ENCODE data around the gene FGF21. TPM values are rescaled to one million over a fixed set of nuclear protein-coding genes. Genes with fewer than 3 reads are reported as not detected.
A peak's percentile ranks its signal among the peaks of the same experiment; 100 is the strongest.

The FGF21 gene
- total and polyA plus RNA-seq, 9 donors, result 0.25 TPM; not detected in 8

GRCh38 chr19:48804496-48804895 is 49.2 kb downstream of the FGF21 start:
- 94% methylated on average over 2 of the region's 8 CpGs for WGBS (ENCODE audit: insufficient coverage)
- DNase-seq, result no peak
- H3K36me3 ChIP-seq (ENCODE audit: control insufficient read depth, insufficient read depth, low read length), result peaks cover 8% of the 10 kb centered on the region
- no peak overlapping the region for H3K27ac ChIP-seq (ENCODE audit: low read length)
- H3K4me1 ChIP-seq (ENCODE audit: control insufficient read depth, insufficient read depth, low read length), result no peaks in the 10 kb centered on the region
- H3K9me3 ChIP-seq (replicated peaks; ENCODE audit: control insufficient read depth, low read depth, low read length), result no peaks in the 10 kb centered on the region
- H3K27me3 ChIP-seq (ENCODE audit: control insufficient read depth, insufficient read depth, low read length), result no peaks in the 10 kb centered on the region
- H3K4me3 ChIP-seq (ENCODE audit: low read length), result no peak overlapping the region

DNA sequence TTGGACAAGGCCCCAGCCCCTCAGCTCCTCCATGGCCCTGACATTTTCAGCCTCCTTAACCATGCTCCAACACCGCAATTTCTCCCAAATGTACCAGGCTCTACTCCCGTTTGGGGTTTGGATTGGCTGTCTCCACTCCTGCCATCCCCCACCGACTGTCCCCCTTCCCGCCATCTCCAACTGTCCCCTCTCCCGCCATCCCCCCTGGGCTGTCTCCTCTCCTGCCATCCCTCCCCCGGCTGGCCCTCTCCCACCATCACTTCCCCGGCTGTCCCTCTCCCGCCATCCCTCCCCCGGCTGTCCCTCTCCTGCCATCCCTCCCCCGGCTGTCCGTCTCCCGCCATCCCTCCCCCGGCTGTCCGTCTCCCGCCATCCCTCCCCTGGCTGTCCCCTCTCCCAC is 50.1 kb downstream of the FGF21 start:
- no peak for DNase-seq
- WGBS (ENCODE audit: insufficient coverage), result 79% methylated on average over 8 of the region's 15 CpGs
- H3K9me3 ChIP-seq (replicated peaks; ENCODE audit: control insufficient read depth, low read depth, low read length), result no peaks in the 10 kb centered on the region

GRCh38 chr19:48806518-48806817 is 51.1 kb downstream of the FGF21 start:
- no peak for DNase-seq
- H3K36me3 ChIP-seq (ENCODE audit: control insufficient read depth, insufficient read depth, low read length), result peaks cover 8% of the 10 kb centered on the region
- no peak overlapping the region for H3K27ac ChIP-seq (ENCODE audit: low read length)
- 60% methylated on average over 1 of the region's 5 CpGs for WGBS (ENCODE audit: insufficient coverage)
- no peaks in the 10 kb centered on the region for H3K27me3 ChIP-seq (ENCODE audit: control insufficient read depth, insufficient read depth, low read length)
- H3K4me3 ChIP-seq (ENCODE audit: low read length), result no peak overlapping the region
- peaks cover 8% of the 10 kb centered on the region for H3K4me1 ChIP-seq (ENCODE audit: control insufficient read depth, insufficient read depth, low read length)
- H3K9me3 ChIP-seq (replicated peaks; ENCODE audit: control insufficient read depth, low read depth, low read length), result no peaks in the 10 kb centered on the region

More for the DNA sequence above, 50.1 kb downstream of the FGF21 start:
- Histone ChIP-seq H3K4me3 (ENCODE audit: low read length) (no peak overlapping the region), H3K27me3 (ENCODE audit: control insufficient read depth, insufficient read depth, low read length) (no peaks in the 10 kb centered on the region), H3K27ac (ENCODE audit: low read length) (no peak overlapping the region), H3K36me3 (ENCODE audit: control insufficient read depth, insufficient read depth, low read length) (peaks cover 8% of the 10 kb centered on the region), H3K4me1 (ENCODE audit: control insufficient read depth, insufficient read depth, low read length) (peaks cover 6% of the 10 kb centered on the region)

GRCh38 chr19:48806818-48807589 is 51.7 kb downstream of the FGF21 start:
- no peak overlapping the region for H3K27ac ChIP-seq (ENCODE audit: low read length)
- peak; percentile 85 for DNase-seq
- H3K4me3 ChIP-seq (ENCODE audit: low read length), result no peak overlapping the region
- WGBS (ENCODE audit: insufficient coverage), result 46% methylated on average over 13 of the region's 17 CpGs
- H3K27me3 ChIP-seq (ENCODE audit: control insufficient read depth, insufficient read depth, low read length), result no peaks in the 10 kb centered on the region
- H3K36me3 ChIP-seq (ENCODE audit: control insufficient read depth, insufficient read depth, low read length), result peaks cover 8% of the 10 kb centered on the region
- H3K9me3 ChIP-seq (replicated peaks; ENCODE audit: control insufficient read depth, low read depth, low read length), result no peaks in the 10 kb centered on the region
- H3K4me1 ChIP-seq (ENCODE audit: control insufficient read depth, insufficient read depth, low read length), result peaks cover 13% of the 10 kb centered on the region

GRCh38 chr19:48807590-48808308 is 52.4 kb downstream of the FGF21 start:
- Histone ChIP-seq H3K4me1 (ENCODE audit: control insufficient read depth, insufficient read depth, low read length) (peaks cover 20% of the 10 kb centered on the region), H3K4me3 (ENCODE audit: low read length) (no peak overlapping the region), H3K27ac (ENCODE audit: low read length) (no peak overlapping the region), H3K27me3 (ENCODE audit: control insufficient read depth, insufficient read depth, low read length) (no peaks in the 10 kb centered on the region), H3K9me3 (replicated peaks; ENCODE audit: control insufficient read depth, low read depth, low read length) (no peaks in the 10 kb centered on the region), H3K36me3 (ENCODE audit: control insufficient read depth, insufficient read depth, low read length) (peaks cover 8% of the 10 kb centered on the region)
- WGBS (ENCODE audit: insufficient coverage), result 85% methylated on average over 9 of the region's 13 CpGs
- DNase-seq, result no peak

Other genes starting within 250 kb of the FGF21 start
- 0.04 TPM for gene LMTK3, start 243.7 kb upstream of the FGF21 start, total RNA-seq
- gene LMTK3, start 243.7 kb upstream of the FGF21 start, polyA plus RNA-seq (ENCODE audit: insufficient read depth in 1 of 8, insufficient read length in 8 of 8, low replicate concordance in 1 of 8), result under 1 TPM in 7 of 8 donors, not detected in 1; 0.03 to 0.39 (median 0.18) TPM
- gene SULT2B1, start 203.4 kb upstream of the FGF21 start, total RNA-seq, result 0.13 TPM
- 1 to 10 TPM in 1 of 8 donors, under 1 TPM in 6, not detected in 1; 0.11 to 2.9 (median 0.27) TPM for gene SULT2B1, start 203.4 kb upstream of the FGF21 start, polyA plus RNA-seq (ENCODE audit: insufficient read depth in 1 of 8, insufficient read length in 8 of 8, low replicate concordance in 1 of 8)
- gene SPACA4, start 148.8 kb upstream of the FGF21 start, total RNA-seq, result not detected
- not detected for gene SPACA4, start 148.8 kb upstream of the FGF21 start, polyA plus RNA-seq (ENCODE audit: insufficient read depth in 1 of 8, insufficient read length in 8 of 8, low replicate concordance in 1 of 8)
- 0.13 TPM for gene FAM83E, start 140.4 kb upstream of the FGF21 start, total RNA-seq
- gene FAM83E, start 140.4 kb upstream of the FGF21 start, polyA plus RNA-seq (ENCODE audit: insufficient read depth in 1 of 8, insufficient read length in 8 of 8, low replicate concordance in 1 of 8), result 1 to 10 TPM in 1 of 8 donors, under 1 TPM in 6, not detected in 1; 0.11 to 1.2 (median 0.18) TPM
- gene RPL18, start 136.3 kb upstream of the FGF21 start, total RNA-seq, result 2,914 TPM
- gene RPL18, start 136.3 kb upstream of the FGF21 start, polyA plus RNA-seq (ENCODE audit: insufficient read depth in 1 of 8, insufficient read length in 8 of 8, low replicate concordance in 1 of 8), result 1,000 to 10,000 TPM; 1,793 to 2,160 (median 1,901) TPM
- gene SPHK2, start 136.0 kb upstream of the FGF21 start, total RNA-seq, result 4.1 TPM
- gene SPHK2, start 136.0 kb upstream of the FGF21 start, polyA plus RNA-seq (ENCODE audit: insufficient read depth in 1 of 8, insufficient read length in 8 of 8, low replicate concordance in 1 of 8), result 10 to 100 TPM in 4 of 8 donors, 1 to 10 TPM in 4; 7.0 to 11.8 (median 9.9) TPM
- 9.8 TPM for gene DBP, start 118.1 kb upstream of the FGF21 start, total RNA-seq
- 10 to 100 TPM in 1 of 8 donors, 1 to 10 TPM in 7; 3.0 to 10.8 (median 6.2) TPM for gene DBP, start 118.1 kb upstream of the FGF21 start, polyA plus RNA-seq (ENCODE audit: insufficient read depth in 1 of 8, insufficient read length in 8 of 8, low replicate concordance in 1 of 8)
- 6.2 TPM for gene CA11, start 109.3 kb upstream of the FGF21 start, total RNA-seq
- gene CA11, start 109.3 kb upstream of the FGF21 start, polyA plus RNA-seq (ENCODE audit: insufficient read depth in 1 of 8, insufficient read length in 8 of 8, low replicate concordance in 1 of 8), result 10 to 100 TPM in 7 of 8 donors, 1 to 10 TPM in 1; 7.9 to 22.1 (median 14.0) TPM
- gene NTN5, start 82.5 kb upstream of the FGF21 start, total RNA-seq, result 0.18 TPM
- gene NTN5, start 82.5 kb upstream of the FGF21 start, polyA plus RNA-seq (ENCODE audit: insufficient read depth in 1 of 8, insufficient read length in 8 of 8, low replicate concordance in 1 of 8), result 1 to 10 TPM in 7 of 8 donors, under 1 TPM in 1; 0.64 to 8.5 (median 2.2) TPM
- gene FUT2, start 59.6 kb upstream of the FGF21 start, total RNA-seq, result not detected
- 1 to 10 TPM in 4 of 8 donors, under 1 TPM in 4; 0.53 to 3.8 (median 0.95) TPM for gene FUT2, start 59.6 kb upstream of the FGF21 start, polyA plus RNA-seq (ENCODE audit: insufficient read depth in 1 of 8, insufficient read length in 8 of 8, low replicate concordance in 1 of 8)
- 29.2 TPM for gene MAMSTR, start 35.8 kb upstream of the FGF21 start, total RNA-seq
- 100 to 1,000 TPM in 4 of 8 donors, 10 to 100 TPM in 4; 59.8 to 160 (median 113) TPM for gene MAMSTR, start 35.8 kb upstream of the FGF21 start, polyA plus RNA-seq (ENCODE audit: insufficient read depth in 1 of 8, insufficient read length in 8 of 8, low replicate concordance in 1 of 8)
- 14.1 TPM for gene RASIP1, start 14.9 kb upstream of the FGF21 start, total RNA-seq
- 10 to 100 TPM; 17.6 to 27.7 (median 25.0) TPM for gene RASIP1, start 14.9 kb upstream of the FGF21 start, polyA plus RNA-seq (ENCODE audit: insufficient read depth in 1 of 8, insufficient read length in 8 of 8, low replicate concordance in 1 of 8)
- 0.04 TPM for gene IZUMO1, start 8.6 kb upstream of the FGF21 start, total RNA-seq
- 1 to 10 TPM in 2 of 8 donors, under 1 TPM in 6; 0.20 to 1.1 (median 0.85) TPM for gene IZUMO1, start 8.6 kb upstream of the FGF21 start, polyA plus RNA-seq (ENCODE audit: insufficient read depth in 1 of 8, insufficient read length in 8 of 8, low replicate concordance in 1 of 8)
- gene FUT1, start 2.9 kb upstream of the FGF21 start, total RNA-seq, result 1.1 TPM
- 1 to 10 TPM in 7 of 8 donors, under 1 TPM in 1; 0.75 to 1.5 (median 1.3) TPM for gene FUT1, start 2.9 kb upstream of the FGF21 start, polyA plus RNA-seq (ENCODE audit: insufficient read depth in 1 of 8, insufficient read length in 8 of 8, low replicate concordance in 1 of 8)
- 18.8 TPM for gene BCAT2, start 55.5 kb downstream of the FGF21 start, total RNA-seq
- 10 to 100 TPM; 21.2 to 32.7 (median 24.6) TPM for gene BCAT2, start 55.5 kb downstream of the FGF21 start, polyA plus RNA-seq (ENCODE audit: insufficient read depth in 1 of 8, insufficient read length in 8 of 8, low replicate concordance in 1 of 8)
- 2.7 TPM for gene HSD17B14, start 81.0 kb downstream of the FGF21 start, total RNA-seq
- 1 to 10 TPM; 1.9 to 8.3 (median 4.3) TPM for gene HSD17B14, start 81.0 kb downstream of the FGF21 start, polyA plus RNA-seq (ENCODE audit: insufficient read depth in 1 of 8, insufficient read length in 8 of 8, low replicate concordance in 1 of 8)
- 18.7 TPM for gene PLEKHA4, start 113.1 kb downstream of the FGF21 start, total RNA-seq
- 10 to 100 TPM; 34.9 to 59.0 (median 38.4) TPM for gene PLEKHA4, start 113.1 kb downstream of the FGF21 start, polyA plus RNA-seq (ENCODE audit: insufficient read depth in 1 of 8, insufficient read length in 8 of 8, low replicate concordance in 1 of 8)
- gene PPP1R15A, start 116.9 kb downstream of the FGF21 start, total RNA-seq, result 32.2 TPM
- 10 to 100 TPM; 49.0 to 84.7 (median 57.3) TPM for gene PPP1R15A, start 116.9 kb downstream of the FGF21 start, polyA plus RNA-seq (ENCODE audit: insufficient read depth in 1 of 8, insufficient read length in 8 of 8, low replicate concordance in 1 of 8)
- gene TULP2, start 143.2 kb downstream of the FGF21 start, total RNA-seq, result 0.09 TPM
- under 1 TPM in 7 of 8 donors, not detected in 1; 0.13 to 0.88 (median 0.46) TPM for gene TULP2, start 143.2 kb downstream of the FGF21 start, polyA plus RNA-seq (ENCODE audit: insufficient read depth in 1 of 8, insufficient read length in 8 of 8, low replicate concordance in 1 of 8)
- gene NUCB1, start 144.8 kb downstream of the FGF21 start, total RNA-seq, result 97.3 TPM
- 100 to 1,000 TPM; 141 to 216 (median 175) TPM for gene NUCB1, start 144.8 kb downstream of the FGF21 start, polyA plus RNA-seq (ENCODE audit: insufficient read depth in 1 of 8, insufficient read length in 8 of 8, low replicate concordance in 1 of 8)
- gene DHDH, start 178.2 kb downstream of the FGF21 start, total RNA-seq, result 0.31 TPM
- gene DHDH, start 178.2 kb downstream of the FGF21 start, polyA plus RNA-seq (ENCODE audit: insufficient read depth in 1 of 8, insufficient read length in 8 of 8, low replicate concordance in 1 of 8), result 1 to 10 TPM in 1 of 8 donors, under 1 TPM in 7; 0.20 to 1.9 (median 0.42) TPM
- 27.1 TPM for gene BAX, start 199.4 kb downstream of the FGF21 start, total RNA-seq
- 10 to 100 TPM; 33.9 to 52.4 (median 44.7) TPM for gene BAX, start 199.4 kb downstream of the FGF21 start, polyA plus RNA-seq (ENCODE audit: insufficient read depth in 1 of 8, insufficient read length in 8 of 8, low replicate concordance in 1 of 8)
- gene FTL, start 209.8 kb downstream of the FGF21 start, total RNA-seq, result 786 TPM
- 100 to 1,000 TPM; 576 to 914 (median 741) TPM for gene FTL, start 209.8 kb downstream of the FGF21 start, polyA plus RNA-seq (ENCODE audit: insufficient read depth in 1 of 8, insufficient read length in 8 of 8, low replicate concordance in 1 of 8)
- gene GYS1, start 237.8 kb downstream of the FGF21 start, total RNA-seq, result 43.8 TPM
- 10 to 100 TPM; 47.3 to 87.3 (median 65.3) TPM for gene GYS1, start 237.8 kb downstream of the FGF21 start, polyA plus RNA-seq (ENCODE audit: insufficient read depth in 1 of 8, insufficient read length in 8 of 8, low replicate concordance in 1 of 8)
- 63.8 TPM for gene RUVBL2, start 238.4 kb downstream of the FGF21 start, total RNA-seq
- gene RUVBL2, start 238.4 kb downstream of the FGF21 start, polyA plus RNA-seq (ENCODE audit: insufficient read depth in 1 of 8, insufficient read length in 8 of 8, low replicate concordance in 1 of 8), result 10 to 100 TPM; 55.3 to 72.5 (median 66.9) TPM

Measured in muscle of leg (tissue), 11 donors.